Frontal cortex (tissue), 4 donors: ENCODE results near the gene NAALADL1. TPM values are rescaled to one million over a fixed set of nuclear protein-coding genes. Genes with fewer than 3 reads are reported as not detected.

Experiments used
- DNase-seq, 2 donors: peaks; one replicate each; pipeline ENCODE4 v3.0.0; 2012; ENCODE audit warnings: low spot score in 2 of 2
- FAIRE-seq: peaks from 2 replicates; lab custom pipeline; 2012; peaks lifted over from hg19 to GRCh38; lab: Jason Lieb, UNC
- total RNA-seq: library from RNA; depleted of rRNA; stranded (reverse); fragments of >200 nt; gene quantifications from one replicate; pipeline ENCODE4 v1.2.3, GENCODE V29; 2014
- donor health status: control.
- donor health status: control.
- donor health status: control.

NAALADL1 gene, protein sequence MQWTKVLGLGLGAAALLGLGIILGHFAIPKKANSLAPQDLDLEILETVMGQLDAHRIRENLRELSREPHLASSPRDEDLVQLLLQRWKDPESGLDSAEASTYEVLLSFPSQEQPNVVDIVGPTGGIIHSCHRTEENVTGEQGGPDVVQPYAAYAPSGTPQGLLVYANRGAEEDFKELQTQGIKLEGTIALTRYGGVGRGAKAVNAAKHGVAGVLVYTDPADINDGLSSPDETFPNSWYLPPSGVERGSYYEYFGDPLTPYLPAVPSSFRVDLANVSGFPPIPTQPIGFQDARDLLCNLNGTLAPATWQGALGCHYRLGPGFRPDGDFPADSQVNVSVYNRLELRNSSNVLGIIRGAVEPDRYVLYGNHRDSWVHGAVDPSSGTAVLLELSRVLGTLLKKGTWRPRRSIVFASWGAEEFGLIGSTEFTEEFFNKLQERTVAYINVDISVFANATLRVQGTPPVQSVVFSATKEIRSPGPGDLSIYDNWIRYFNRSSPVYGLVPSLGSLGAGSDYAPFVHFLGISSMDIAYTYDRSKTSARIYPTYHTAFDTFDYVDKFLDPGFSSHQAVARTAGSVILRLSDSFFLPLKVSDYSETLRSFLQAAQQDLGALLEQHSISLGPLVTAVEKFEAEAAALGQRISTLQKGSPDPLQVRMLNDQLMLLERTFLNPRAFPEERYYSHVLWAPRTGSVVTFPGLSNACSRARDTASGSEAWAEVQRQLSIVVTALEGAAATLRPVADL
- total RNA-seq: 4.1 TPM

DNA sequence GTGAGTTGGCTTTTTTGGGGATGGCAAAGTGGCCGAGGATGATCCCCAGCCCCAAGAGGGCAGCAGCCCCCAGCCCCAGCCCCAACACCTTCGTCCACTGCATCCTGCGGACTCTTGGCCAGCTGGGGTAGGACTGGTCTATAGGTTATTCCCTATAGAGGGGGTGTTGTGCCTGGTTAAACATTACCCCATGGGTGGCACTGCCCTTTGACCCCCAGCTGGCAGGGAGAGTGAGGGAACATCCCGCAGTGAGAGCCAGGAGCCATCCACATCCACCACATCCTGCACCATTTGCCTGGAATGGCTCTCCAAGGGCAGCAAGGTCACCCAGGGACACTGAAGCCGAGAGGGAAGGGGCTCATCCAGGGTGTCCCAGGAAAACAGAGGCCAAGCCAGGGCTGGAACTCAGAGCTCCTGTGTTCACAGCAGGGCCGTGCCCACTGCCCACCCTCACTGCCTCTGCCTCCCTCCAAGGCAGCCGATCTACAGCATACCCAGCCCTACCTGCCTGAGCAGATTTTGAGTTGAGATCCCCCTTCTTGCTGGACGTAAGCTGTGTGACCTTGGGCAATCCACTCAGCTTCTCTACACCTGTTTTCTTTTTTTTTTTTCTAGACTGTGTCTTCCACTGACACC lies at the start of gene NAALADL1:
NAALADL1 (minus strand) TSS at position 135 of the 636 bp plus-strand sequence; CDS start at position 103, 32 bp downstream.
- FAIRE-seq: no peak
- no peak for DNase-seq

GRCh38 chr11:65107751-65108468 lies 49.6 kb upstream of the NAALADL1 start:
- FAIRE-seq (no peak), DNase-seq (no peak)

DNA sequence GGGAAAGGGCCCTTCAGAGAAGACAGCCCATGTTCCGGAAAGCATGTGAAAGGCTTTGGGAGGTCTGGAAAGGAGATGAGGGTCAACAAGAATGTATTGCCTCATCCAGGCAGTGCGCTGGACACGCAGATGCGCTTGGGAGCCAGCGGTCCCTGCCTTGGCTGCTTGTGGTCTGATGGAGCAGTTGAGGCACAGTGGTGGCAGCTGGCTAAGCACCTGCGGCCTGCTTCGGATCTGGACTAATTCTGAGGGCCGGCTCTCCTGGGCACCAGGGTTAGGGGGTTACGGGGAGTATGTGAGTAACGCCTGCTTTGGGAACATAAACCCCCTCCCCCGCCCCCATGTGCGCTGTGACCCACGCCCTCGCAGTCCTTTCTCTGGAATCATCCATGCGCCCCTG lies 48.7 kb upstream of the NAALADL1 start:
- FAIRE-seq: no peak
- DNase-seq: no peak

DNA sequence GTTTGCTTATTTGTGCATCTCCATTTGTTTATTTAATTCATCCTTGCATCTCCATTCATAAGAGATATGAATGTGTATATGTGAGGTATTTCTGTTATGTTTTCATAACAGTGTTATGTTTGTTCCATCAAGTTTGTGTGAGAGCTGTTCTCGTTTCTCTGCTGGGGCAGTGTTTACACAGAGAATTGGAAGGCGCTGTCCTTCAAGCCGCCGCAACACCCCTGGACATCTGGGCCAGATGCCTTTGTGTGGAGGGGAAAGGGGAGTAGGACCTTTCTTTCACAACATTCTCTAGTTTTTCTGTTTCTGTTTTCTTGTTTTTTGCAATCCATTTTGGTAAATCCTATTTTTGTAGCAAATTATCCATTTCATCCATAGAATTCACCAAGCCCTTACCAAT lies 46.3 kb upstream of the NAALADL1 start:
- FAIRE-seq: no peak
- DNase-seq: no peak

DNA sequence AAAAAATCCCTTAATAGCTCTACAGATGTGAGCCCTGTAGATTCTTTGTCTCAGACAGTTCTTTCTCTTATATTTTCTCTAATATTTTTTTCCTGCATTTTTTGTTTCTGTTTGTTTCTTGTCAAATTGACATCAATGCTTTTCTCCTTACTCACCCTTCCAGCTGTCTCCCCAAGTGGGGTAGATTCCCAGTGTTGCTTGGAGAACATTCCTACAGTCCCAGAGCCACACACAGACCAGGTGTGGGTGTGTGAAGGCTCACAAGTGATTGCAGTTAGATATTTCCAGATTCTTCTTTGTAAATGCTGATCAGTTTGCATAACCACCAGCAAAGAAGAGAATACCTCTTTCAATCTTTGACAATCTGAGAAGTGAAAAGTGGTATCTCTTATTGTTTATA lies 45.1 kb upstream of the NAALADL1 start:
- FAIRE-seq (no peak), DNase-seq (no peak)

GRCh38 chr11:65102142-65103095 lies 44.1 kb upstream of the NAALADL1 start:
- FAIRE-seq (no peak), DNase-seq (peak in 1 of 2 donors; percentile 57)

- DNase-seq (no peak), FAIRE-seq (no peak)
Observed at GRCh38 chr11:65100674-65101350, 42.5 kb upstream of the NAALADL1 start.

GRCh38 chr11:65096926-65097325 lies 38.6 kb upstream of the NAALADL1 start:
- DNase-seq: no peak
- FAIRE-seq: no peak

- FAIRE-seq (no peak), DNase-seq (peak; percentile 82 to 91)
Observed at GRCh38 chr11:65095974-65096806, 37.8 kb upstream of the NAALADL1 start, which contains the start of gene VPS51. TSS of gene VPS51 (plus strand) at chr11:65096214. CDS start at chr11:65096251, 37 bp downstream.

GRCh38 chr11:65095427-65095826 lies 37.1 kb upstream of the NAALADL1 start:
- FAIRE-seq (no peak), DNase-seq (no peak)

DNA sequence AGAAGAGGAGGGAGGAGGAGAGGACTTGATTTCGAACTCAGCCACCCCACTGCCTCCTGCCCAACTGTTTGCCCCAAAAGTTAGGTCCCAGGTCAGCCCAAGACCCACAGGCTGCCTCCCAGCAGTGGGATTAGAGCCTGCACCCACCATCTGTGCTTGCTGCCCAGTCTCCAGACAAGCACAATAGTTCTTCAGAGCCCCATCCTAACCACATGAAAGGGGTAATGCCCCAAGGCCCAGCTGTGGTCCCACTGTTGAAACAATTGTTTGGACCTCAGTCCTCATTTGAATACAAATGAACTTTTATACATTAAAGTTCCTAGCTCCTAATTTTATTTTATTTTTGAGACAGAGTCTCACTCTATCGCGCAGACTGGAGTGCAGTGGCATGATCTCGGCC lies 32.3 kb upstream of the NAALADL1 start:
- FAIRE-seq (no peak), DNase-seq (peak in 1 of 2 donors; percentile 53)

- FAIRE-seq: no peak
- no peak for DNase-seq
Observed at GRCh38 chr11:65089621-65090020, 31.3 kb upstream of the NAALADL1 start.

DNA sequence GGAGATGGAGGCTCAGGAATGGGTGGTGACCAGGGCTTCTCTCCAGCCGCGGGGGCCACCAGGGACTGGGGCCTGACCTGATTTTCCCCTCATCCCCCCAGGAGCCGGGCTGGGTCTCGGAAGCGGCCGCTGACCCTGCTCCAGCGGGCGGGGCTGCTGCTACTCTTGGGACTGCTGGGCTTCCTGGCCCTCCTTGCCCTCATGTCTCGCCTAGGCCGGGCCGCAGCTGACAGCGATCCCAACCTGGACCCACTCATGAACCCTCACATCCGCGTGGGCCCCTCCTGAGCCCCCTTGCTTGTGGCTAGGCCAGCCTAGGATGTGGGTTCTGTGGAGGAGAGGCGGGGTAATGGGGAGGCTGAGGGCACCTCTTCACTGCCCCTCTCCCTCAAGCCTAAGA lies 29.5 kb upstream of the NAALADL1 start:
- FAIRE-seq (no peak), DNase-seq (no peak)

GRCh38 chr11:65087216-65087615 lies 28.9 kb upstream of the NAALADL1 start:
- DNase-seq (no peak), FAIRE-seq (no peak)

GRCh38 chr11:65086809-65087208 lies 28.5 kb upstream of the NAALADL1 start:
- DNase-seq: no peak
- no peak for FAIRE-seq

DNA sequence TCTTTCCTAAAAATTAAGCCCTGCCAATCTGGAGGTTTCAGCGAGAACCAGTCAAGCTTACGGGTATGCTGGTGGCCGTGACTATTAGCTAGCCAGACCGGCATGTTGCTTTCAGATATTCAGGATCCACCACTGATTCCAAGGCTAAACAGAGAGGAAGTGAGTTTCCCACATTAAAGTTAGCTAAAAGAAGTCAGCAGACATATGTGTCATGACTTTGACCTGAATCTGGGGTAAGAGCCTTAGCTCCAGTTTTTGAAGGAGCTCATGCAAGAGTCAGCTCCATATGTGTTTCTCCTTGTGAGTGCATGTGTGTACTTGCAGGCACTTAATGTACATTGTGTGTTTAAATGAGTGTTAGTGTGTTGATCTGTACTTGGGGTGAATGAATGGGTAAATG lies 27.1 kb upstream of the NAALADL1 start:
- DNase-seq (no peak), FAIRE-seq (no peak)

DNA sequence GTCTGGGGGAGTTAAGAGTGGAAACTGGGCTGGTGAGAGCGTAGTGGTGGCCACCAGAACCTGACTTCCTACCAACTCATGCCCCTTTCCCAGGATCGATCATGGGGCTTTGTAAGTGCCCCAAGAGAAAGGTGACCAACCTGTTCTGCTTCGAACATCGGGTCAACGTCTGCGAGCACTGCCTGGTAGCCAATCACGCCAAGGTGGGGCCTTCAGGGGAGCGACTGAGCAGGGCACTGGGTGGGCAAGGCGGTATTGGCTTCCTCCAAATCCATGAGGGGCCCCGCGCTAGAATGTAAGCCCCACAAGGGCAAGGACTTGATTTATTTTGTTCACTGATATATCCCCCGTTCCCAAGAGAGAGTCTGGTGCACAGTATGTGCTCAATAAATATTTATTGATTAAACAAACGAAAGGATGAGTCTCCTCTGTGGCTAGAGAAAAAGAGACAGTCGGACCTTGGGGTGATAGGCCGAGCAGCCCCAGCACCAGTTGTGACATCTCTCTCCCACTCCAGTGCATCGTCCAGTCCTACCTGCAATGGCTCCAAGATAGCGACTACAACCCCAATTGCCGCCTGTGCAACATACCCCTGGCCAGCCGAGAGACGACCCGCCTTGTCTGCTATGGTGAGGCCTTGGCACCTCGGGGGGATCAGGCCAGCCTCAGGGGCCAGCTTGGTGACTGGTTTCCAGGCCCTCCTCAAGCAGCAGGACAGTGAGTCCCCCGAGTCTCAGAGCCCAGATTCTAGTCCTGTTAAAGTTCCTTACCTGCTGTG lies 26.4 kb upstream of the NAALADL1 start:
- FAIRE-seq (no peak), DNase-seq (no peak)
